Natural killer cell treated with Interleukin-12 subunit alpha and Interleukin-12 subunit beta and Interleukin-15 and Interleukin-18, amount 100 ng/mL, for 72 hours (primary cell): ENCODE results near the gene FREY1. TPM values are rescaled to one million over a fixed set of nuclear protein-coding genes. Genes with fewer than 3 reads are reported as not detected.

ENCODE experiments used
- ATAC-seq, 2 donors: fragments of 150-1000 bp; cut with Tn5 transposase in 1 of 2; sonication (Bioruptor Pico), chemical (Tn5 transposase) in 1 of 2; 2 replicates each; pipeline ENCODE4 v1.10.0; 2021
- DNase-seq: peaks from one replicate; pipeline ENCODE4 v3.0.0; 2022; ENCODE audit warnings: low spot score
- H3K27ac Mint-ChIP-seq, 2 donors: 1 replicate in 1 of 2; 2 replicates in 1 of 2; pipeline ENCODE4 v1.8.0; 2022; ENCODE audit warnings: mixed read lengths in 2 of 2, mild to moderate bottlenecking in 1 of 2, moderate library complexity in 1 of 2
- H3K27me3 Mint-ChIP-seq, 2 donors: 1 replicate in 1 of 2; 2 replicates in 1 of 2; pipeline ENCODE4 v1.8.0; 2022; ENCODE audit warnings: mixed read lengths in 2 of 2
- H3K36me3 Mint-ChIP-seq: one replicate; pipeline ENCODE4 v1.8.0; 2022; ENCODE audit warnings: mixed read lengths
- H3K4me1 Mint-ChIP-seq, 2 donors: 1 replicate in 1 of 2; 2 replicates in 1 of 2; pipeline ENCODE4 v1.8.0; 2022; ENCODE audit warnings: low read depth in 2 of 2, mixed read lengths in 2 of 2, mild to moderate bottlenecking in 1 of 2
- H3K4me3 Mint-ChIP-seq: one replicate; pipeline ENCODE4 v1.8.0; 2022; ENCODE audit warnings: mixed read lengths
- H3K9me3 Mint-ChIP-seq: 2 replicates; pipeline ENCODE4 v1.8.0; 2022; ENCODE audit warnings: mixed read lengths
- total RNA-seq, 2 donors: library from RNA; stranded (reverse); gene quantifications; one replicate each; pipeline ENCODE4 v1.2.3, GENCODE V29; 2022

Gene FREY1
- total RNA-seq = 1 to 10 TPM; 4.2 to 4.9 TPM

GRCh38 chr11:45906965-45907611 is at the start of gene FREY1:
Gene FREY1, minus strand, starts transcription at chr11:45907271. Its CDS starts 26 bp downstream, at chr11:45907245.
- ATAC-seq = no peak

GRCh38 chr11:45949992-45950407 is 42.9 kb upstream of the FREY1 start:
- H3K27me3 Mint-ChIP-seq = no peaks in the 10 kb centered on the region
- H3K27ac Mint-ChIP-seq = no peak overlapping the region
- H3K36me3 Mint-ChIP-seq = peaks cover 20% of the 10 kb centered on the region
- no peak overlapping the region for H3K4me3 Mint-ChIP-seq
- DNase-seq = no peak
- H3K9me3 Mint-ChIP-seq = no peaks in the 10 kb centered on the region
- no peaks in the 10 kb centered on the region for H3K4me1 Mint-ChIP-seq
- no peak for ATAC-seq

More at GRCh38 chr11:45906965-45907611, at the start of gene FREY1:
- Mint-ChIP-seq H3K4me1 (peaks cover 12 to 14% of the 10 kb centered on the region in 2 donors), H3K27me3 (no peaks in the 10 kb centered on the region), H3K9me3 (no peaks in the 10 kb centered on the region), H3K27ac (peak within 1 kb of the TSS; percentile 31 to 87), H3K36me3 (no peaks in the 10 kb centered on the region), H3K4me3 (no peak within 1 kb of the TSS)
- DNase-seq = no peak

- H3K4me3 Mint-ChIP-seq = no peak overlapping the region
- no peaks in the 10 kb centered on the region for H3K9me3 Mint-ChIP-seq
- ATAC-seq = no peak
- peaks cover 27% of the 10 kb centered on the region for H3K36me3 Mint-ChIP-seq
- no peak overlapping the region for H3K27ac Mint-ChIP-seq
- no peaks in the 10 kb centered on the region for H3K4me1 Mint-ChIP-seq
- no peaks in the 10 kb centered on the region for H3K27me3 Mint-ChIP-seq
- no peak for DNase-seq
These were observed 41.3 kb upstream of the FREY1 start for GRCh38 chr11:45948356-45948755.

GRCh38 chr11:45947885-45948284 is 40.8 kb upstream of the FREY1 start:
- peaks cover 27% of the 10 kb centered on the region for H3K36me3 Mint-ChIP-seq
- no peak overlapping the region for H3K4me3 Mint-ChIP-seq
- no peaks in the 10 kb centered on the region for H3K27me3 Mint-ChIP-seq
- H3K9me3 Mint-ChIP-seq = no peaks in the 10 kb centered on the region
- DNase-seq (no peak), ATAC-seq (no peak)
- no peaks in the 10 kb centered on the region for H3K4me1 Mint-ChIP-seq
- no peak overlapping the region for H3K27ac Mint-ChIP-seq

- DNase-seq (no peak), ATAC-seq (no peak)
- no peaks in the 10 kb centered on the region for H3K9me3 Mint-ChIP-seq
- no peak overlapping the region for H3K4me3 Mint-ChIP-seq
- H3K36me3 Mint-ChIP-seq = peaks cover 27% of the 10 kb centered on the region
- no peaks in the 10 kb centered on the region for H3K27me3 Mint-ChIP-seq
- peak overlapping the region in 1 of 2 donors; percentile 19 for H3K27ac Mint-ChIP-seq
- peaks cover 0 to 3% of the 10 kb centered on the region in 2 donors for H3K4me1 Mint-ChIP-seq
These were observed 38.4 kb upstream of the FREY1 start for GRCh38 chr11:45945397-45945999.

GRCh38 chr11:45942381-45942780 is 35.3 kb upstream of the FREY1 start:
- Mint-ChIP-seq H3K9me3 (no peaks in the 10 kb centered on the region), H3K4me1 (peaks cover 0 to 3% of the 10 kb centered on the region in 2 donors), H3K4me3 (no peak overlapping the region), H3K27me3 (no peaks in the 10 kb centered on the region), H3K36me3 (peaks cover 18% of the 10 kb centered on the region), H3K27ac (no peak overlapping the region)
- ATAC-seq = no peak
- no peak for DNase-seq

- Mint-ChIP-seq H3K27me3 (no peaks in the 10 kb centered on the region), H3K36me3 (peaks cover 18% of the 10 kb centered on the region), H3K4me3 (no peak overlapping the region), H3K27ac (no peak overlapping the region), H3K4me1 (peaks cover 0 to 3% of the 10 kb centered on the region in 2 donors), H3K9me3 (no peaks in the 10 kb centered on the region)
- ATAC-seq (no peak), DNase-seq (no peak)
These were observed 34.2 kb upstream of the FREY1 start for GRCh38 chr11:45941285-45941684.

- ATAC-seq (no peak), DNase-seq (no peak)
- no peak overlapping the region for H3K4me3 Mint-ChIP-seq
- H3K4me1 Mint-ChIP-seq = peaks cover 0 to 3% of the 10 kb centered on the region in 2 donors
- no peaks in the 10 kb centered on the region for H3K9me3 Mint-ChIP-seq
- peaks cover 6% of the 10 kb centered on the region for H3K36me3 Mint-ChIP-seq
- H3K27ac Mint-ChIP-seq = no peak overlapping the region
- H3K27me3 Mint-ChIP-seq = no peaks in the 10 kb centered on the region
These were observed 32.8 kb upstream of the FREY1 start for GRCh38 chr11:45939836-45940235.

- H3K9me3 Mint-ChIP-seq = no peaks in the 10 kb centered on the region
- no peak overlapping the region for H3K27ac Mint-ChIP-seq
- H3K36me3 Mint-ChIP-seq = no peaks in the 10 kb centered on the region
- DNase-seq (no peak), ATAC-seq (no peak)
- peaks cover 0 to 3% of the 10 kb centered on the region in 2 donors for H3K4me1 Mint-ChIP-seq
- no peaks in the 10 kb centered on the region for H3K27me3 Mint-ChIP-seq
- no peak overlapping the region for H3K4me3 Mint-ChIP-seq
These were observed 30.8 kb upstream of the FREY1 start for GRCh38 chr11:45937916-45938315.

- H3K27ac Mint-ChIP-seq = no peak overlapping the region
- H3K4me1 Mint-ChIP-seq = peaks cover under 1% of the 10 kb centered on the region in 2 donors
- no peaks in the 10 kb centered on the region for H3K36me3 Mint-ChIP-seq
- DNase-seq (no peak), ATAC-seq (no peak)
- no peaks in the 10 kb centered on the region for H3K9me3 Mint-ChIP-seq
- no peaks in the 10 kb centered on the region for H3K27me3 Mint-ChIP-seq
- H3K4me3 Mint-ChIP-seq = no peak overlapping the region
These were observed 29.5 kb upstream of the FREY1 start for GRCh38 chr11:45936511-45937054.

- Mint-ChIP-seq H3K36me3 (no peaks in the 10 kb centered on the region), H3K4me1 (peaks cover 5 to 8% of the 10 kb centered on the region in 2 donors), H3K27ac (no peak overlapping the region), H3K4me3 (no peak overlapping the region), H3K27me3 (no peaks in the 10 kb centered on the region), H3K9me3 (no peaks in the 10 kb centered on the region)
- ATAC-seq = no peak
- DNase-seq = no peak
These were observed 28.4 kb upstream of the FREY1 start for GRCh38 chr11:45935349-45936064.

GRCh38 chr11:45934580-45935318 is 27.7 kb upstream of the FREY1 start:
- Mint-ChIP-seq H3K36me3 (no peaks in the 10 kb centered on the region), H3K27me3 (no peaks in the 10 kb centered on the region), H3K4me3 (no peak overlapping the region)

GRCh38 chr11:45933846-45934579 is 26.9 kb upstream of the FREY1 start:
- Mint-ChIP-seq H3K4me3 (no peak overlapping the region), H3K4me1 (peaks cover 14 to 17% of the 10 kb centered on the region in 2 donors), H3K9me3 (no peaks in the 10 kb centered on the region), H3K36me3 (no peaks in the 10 kb centered on the region), H3K27ac (no peak overlapping the region), H3K27me3 (no peaks in the 10 kb centered on the region)
- no peak for DNase-seq
- no peak for ATAC-seq

More at GRCh38 chr11:45934580-45935318, 27.7 kb upstream of the FREY1 start:
- Mint-ChIP-seq H3K27ac (no peak overlapping the region), H3K4me1 (peaks cover 13 to 15% of the 10 kb centered on the region in 2 donors), H3K9me3 (no peaks in the 10 kb centered on the region)
- ATAC-seq = no peak
- no peak for DNase-seq
